Heart left ventricle (tissue), 16 donors: ENCODE measurements around the gene SCFD2. TPM values are rescaled to one million over a fixed set of nuclear protein-coding genes. Genes with fewer than 3 reads are reported as not detected.

Experiments
- ATAC-seq, 4 donors: fragments of 200-7000 bp; cut with Tn5 transposase; one replicate each; pipeline ENCODE4 v1.9.1; 2020 to 2022; ENCODE audit warnings: moderate library complexity in 4 of 4, mild to moderate bottlenecking in 3 of 4, moderate number of reproducible peaks in 1 of 4
- DNase-seq, 5 donors: peaks; one replicate each; pipeline ENCODE4 v3.0.0-alpha.2; 2020
- H3K27ac ChIP-seq, 12 donors: fragments of 200-600 bp; sonication (generic) in 4 of 12; one replicate each; pipeline versions ENCODE4 v1.5.0 to v1.8.0; 2016 to 2022; ENCODE audit warnings: mild to moderate bottlenecking in 2 of 12
- H3K27me3 ChIP-seq, 9 donors: fragments of 200-600 bp; sonication (generic) in 2 of 9; one replicate each; pipeline versions ENCODE4 v1.5.1 to v1.8.0; 2016 to 2022; ENCODE audit warnings: mild to moderate bottlenecking in 3 of 9
- H3K36me3 ChIP-seq, 9 donors: fragments of 200-600 bp; sonication (generic) in 2 of 9; one replicate each; pipeline versions ENCODE4 v1.5.0 to v1.8.0; 2018 to 2022; ENCODE audit warnings: mild to moderate bottlenecking in 2 of 9
- H3K4me1 ChIP-seq, 12 donors: fragments of 200-600 bp; sonication (generic) in 4 of 12; one replicate each; pipeline versions ENCODE4 v1.5.0 to v1.8.0; 2016 to 2022; ENCODE audit warnings: mild to moderate bottlenecking in 3 of 12
- H3K4me3 ChIP-seq, 12 donors: fragments of 200-600 bp; sonication (generic) in 4 of 12; one replicate each; pipeline versions ENCODE4 v1.5.0 to v1.8.0; 2017 to 2022; ENCODE audit warnings: mild to moderate bottlenecking in 9 of 12, moderate library complexity in 4 of 12
- H3K9me3 ChIP-seq, 12 donors: fragments of 200-600 bp; sonication (generic) in 4 of 12; one replicate each; pipeline versions ENCODE4 v1.5.0 to v1.8.0; 2016 to 2022; ENCODE audit warnings: mild to moderate bottlenecking in 1 of 12
- POLR2A ChIP-seq, 2 donors: fragments of 450-650 bp; IDR thresholded peaks; one replicate each; pipeline ENCODE4 v1.6.1; 2017; ENCODE audit warnings: antibody characterized with exemption in 2 of 2, mild to moderate bottlenecking in 2 of 2, moderate library complexity in 2 of 2
- WGBS, 4 donors: extraction: QIAGEN DNeasy Blood & Tissue Kit in 2 of 4; methylation state at CpG; one replicate each; pipeline versions ENCODE4 v1.1.5 to v1.1.7; 2013 to 2018; 5-methylcytosine and 5-hydroxymethylcytosine counted together
- intact Hi-C, 10 donors: fragments of 100-400 bp; cut with DNase I; formaldehyde crosslinking; loops; one replicate each; pipeline versions ENCODE4 v1.11.1 to v1.14.2; 2022
- polyA plus RNA-seq, 2 donors: library from polyadenylated mRNA; stranded (reverse); fragments of 200-250 nt; gene quantifications; one replicate each; pipeline ENCODE4 v1.2.3, GENCODE V29; 2013
- total RNA-seq, 9 donors: library from RNA; depleted of rRNA in 2 of 9; stranded (reverse); fragments of >200 nt in 2 of 9; fragmentation: NEBNext Ultra II Directional in 3 of 9; extraction: Animal tissue kit (Norgen Biotek cat#: 25700) in 3 of 9; gene quantifications; one replicate each; pipeline versions ENCODE4 v1.1.0 to v1.2.4, GENCODE V29; 2016 to 2023
- TF ChIP-seq, protein P1 (sequence below), 12 donors: fragments of 200-600 bp; sonication (generic) in 4 of 12; IDR thresholded peaks; one replicate each; pipeline versions ENCODE4 v1.5.0 to v1.8.0; 2018 to 2022; ENCODE audit warnings: antibody characterized with exemption in 12 of 12, mild to moderate bottlenecking in 5 of 12
- donor health status: ischemic (EF 13 %, LVEDD 7.1; RV severe dilation, severe dysfunction).
- donor health status: healthy with polysubstance abuse.
- donor health status: DM: no; HTN: yes; CAD: no.
- donor health status: DM: no; HTN: no; CAD: no.
- donor health status: ischemic (EF 25% LVEDD 6.9; RV normal size, moderate dysfunction).
- donor health status: ischemic (EF 25% LVEDD 5.7; RV mildly dilated, moderate dysfunction).
- donor health status: healthy.
- donor health status: DM: yes; HTN: yes; CAD: no.
- donor health status: ischemic (EF 35%, LVEDD 5.7; RV mildly dilated, moderate dysfunction).
- donor health status: nonischemic (EF 11% LVEDD 7.7; RV severe dilation, severe dysfunction).
- donor health status: DM: yes; HTN: yes; CAD: no.
- donor health status: PGD.
- donor health status: ischemic (EF 29% LVEDD 5.4; RV normal size, mild dysfunction).
- donor health status: nonischemic (EF 23%, LVEDD 6.1; RV moderate dilation, normal function).

SCFD2 gene
- total and polyA plus RNA-seq, 11 donors = 3.7 to 14.0 (median 9.8) TPM

DNA sequence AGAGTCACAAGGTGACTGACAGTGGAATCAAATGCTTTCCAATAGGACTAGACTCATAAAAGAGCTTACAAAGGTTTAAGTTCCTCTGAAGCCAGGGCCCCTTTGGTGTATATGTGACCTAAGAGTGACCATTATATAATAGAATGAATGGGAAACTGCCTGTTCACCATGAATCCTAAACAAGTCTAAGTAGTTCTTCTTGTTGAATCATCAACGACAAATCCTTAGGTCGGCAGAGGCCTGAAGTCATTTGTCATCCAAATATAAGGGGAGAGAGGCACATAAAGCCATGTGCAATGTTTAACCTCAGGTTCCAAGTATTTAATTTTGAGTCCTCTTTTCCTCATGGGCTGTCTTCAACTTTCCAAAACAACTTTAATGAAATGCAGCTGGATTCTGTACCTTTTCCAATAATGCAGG lies 381.4 kb downstream of the SCFD2 start:
- H3K9me3 ChIP-seq = no peaks in the 10 kb centered on the region
- ATAC-seq (no peak), DNase-seq (no peak)
- H3K4me1 ChIP-seq = peaks cover 0 to 22% (median 11%) of the 10 kb centered on the region in 12 donors
- intact Hi-C loops = loop anchor here (5.0 to 10.0 kb wide), 14 partner anchors 72 to 880 kb away; partner anchors contain the start of gene USP46 (in 1 of the 10)
- no peak for TF ChIP-seq POLR2A (IDR thresholded peaks at IDR 0.05)
- TF ChIP-seq, protein P1, sequence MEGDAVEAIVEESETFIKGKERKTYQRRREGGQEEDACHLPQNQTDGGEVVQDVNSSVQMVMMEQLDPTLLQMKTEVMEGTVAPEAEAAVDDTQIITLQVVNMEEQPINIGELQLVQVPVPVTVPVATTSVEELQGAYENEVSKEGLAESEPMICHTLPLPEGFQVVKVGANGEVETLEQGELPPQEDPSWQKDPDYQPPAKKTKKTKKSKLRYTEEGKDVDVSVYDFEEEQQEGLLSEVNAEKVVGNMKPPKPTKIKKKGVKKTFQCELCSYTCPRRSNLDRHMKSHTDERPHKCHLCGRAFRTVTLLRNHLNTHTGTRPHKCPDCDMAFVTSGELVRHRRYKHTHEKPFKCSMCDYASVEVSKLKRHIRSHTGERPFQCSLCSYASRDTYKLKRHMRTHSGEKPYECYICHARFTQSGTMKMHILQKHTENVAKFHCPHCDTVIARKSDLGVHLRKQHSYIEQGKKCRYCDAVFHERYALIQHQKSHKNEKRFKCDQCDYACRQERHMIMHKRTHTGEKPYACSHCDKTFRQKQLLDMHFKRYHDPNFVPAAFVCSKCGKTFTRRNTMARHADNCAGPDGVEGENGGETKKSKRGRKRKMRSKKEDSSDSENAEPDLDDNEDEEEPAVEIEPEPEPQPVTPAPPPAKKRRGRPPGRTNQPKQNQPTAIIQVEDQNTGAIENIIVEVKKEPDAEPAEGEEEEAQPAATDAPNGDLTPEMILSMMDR (IDR thresholded peaks at IDR 0.05) = no peak
- peak overlapping the region in 4 of 12 donors; percentile 1 to 25 (median 4) for H3K27ac ChIP-seq
- WGBS, 4 donors = 36 to 54% (median 40%) methylated on average over 2 of the region's 2 CpGs
- no peak overlapping the region for H3K4me3 ChIP-seq
- no peaks in the 10 kb centered on the region for H3K36me3 ChIP-seq
- no peaks in the 10 kb centered on the region for H3K27me3 ChIP-seq

DNA sequence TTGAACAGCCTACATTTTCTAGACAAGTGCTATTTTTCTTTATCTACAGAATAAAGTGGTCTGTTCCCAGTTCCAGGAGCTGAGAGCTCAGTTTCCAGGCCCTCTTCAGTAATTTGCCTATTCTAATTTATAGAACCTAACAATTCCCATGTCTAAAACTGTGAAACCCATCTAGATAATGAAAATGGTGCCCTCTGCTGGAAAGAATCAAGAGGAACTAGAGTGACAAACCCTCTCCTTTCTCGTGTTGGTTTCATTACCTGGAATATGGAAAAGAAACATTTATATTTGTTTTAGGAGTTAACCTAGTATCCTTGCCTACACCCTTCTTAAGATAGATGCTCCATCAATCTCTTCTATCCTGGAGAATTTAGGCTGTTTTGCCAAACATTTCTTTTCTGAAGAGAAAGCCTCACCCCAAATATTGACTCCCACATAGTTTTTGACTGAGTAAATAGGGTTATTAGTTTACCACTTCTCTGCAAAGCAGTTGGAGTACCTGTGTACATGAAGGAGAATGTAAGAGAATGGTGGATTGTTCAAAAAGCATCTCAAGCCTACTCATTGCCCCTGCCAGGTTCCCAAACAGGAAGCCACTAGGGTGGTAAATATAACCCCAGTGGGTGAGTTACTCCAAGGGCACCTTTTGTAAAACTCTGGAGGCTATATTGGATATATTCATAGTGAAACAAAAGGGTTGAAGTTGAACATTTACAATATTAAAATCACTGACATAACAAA lies 382.1 kb downstream of the SCFD2 start:
- H3K27me3 ChIP-seq = no peaks in the 10 kb centered on the region
- no peak overlapping the region for H3K4me3 ChIP-seq
- no peak for DNase-seq
- intact Hi-C loops = loop anchor here (2.0 to 10.0 kb wide), 19 partner anchors 71 to 879 kb away; partner anchors contain the start of gene USP46 (in 1 of the 10)
- no peaks in the 10 kb centered on the region for H3K36me3 ChIP-seq
- H3K4me1 ChIP-seq = peaks cover 0 to 22% (median 11%) of the 10 kb centered on the region in 12 donors
- WGBS, 4 donors = 0 to 2% (median 0%) methylated on average over 1 of the region's 1 CpG
- TF ChIP-seq, protein P1 (IDR thresholded peaks at IDR 0.05) = peak; percentile 59 to 86 (median 75)
- no peak for TF ChIP-seq POLR2A (IDR thresholded peaks at IDR 0.05)
- no peaks in the 10 kb centered on the region for H3K9me3 ChIP-seq
- ATAC-seq = peak; percentile 48 to 81 (median 62)
- peak overlapping the region in 4 of 12 donors; percentile 1 to 28 (median 4) for H3K27ac ChIP-seq

DNA sequence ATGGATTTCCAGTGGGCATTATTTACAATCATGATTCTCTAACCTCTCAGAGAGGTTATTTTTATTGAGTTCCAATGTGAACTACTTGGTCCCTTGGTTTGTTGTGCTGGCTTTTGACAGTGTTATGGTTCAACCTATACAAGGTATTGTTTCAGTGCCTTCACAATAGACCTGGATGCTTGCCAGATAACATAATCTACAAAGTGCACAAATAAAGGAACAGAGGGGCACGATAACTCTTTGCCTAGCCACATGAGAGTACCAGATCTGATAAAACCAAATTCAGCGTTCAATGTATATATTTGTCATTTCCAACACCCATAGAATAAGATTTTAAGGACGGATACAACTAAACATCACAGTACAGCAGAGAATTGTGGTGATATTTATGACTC lies 382.9 kb downstream of the SCFD2 start:
- intact Hi-C loops = loop anchor here (1.0 to 10.0 kb wide), 20 partner anchors 71 to 878 kb away; partner anchors contain the start of gene USP46 (in 1 of the 10)
- Histone ChIP-seq H3K4me1 (peaks cover 0 to 22% (median 11%) of the 10 kb centered on the region in 12 donors), H3K4me3 (no peak overlapping the region), H3K9me3 (no peaks in the 10 kb centered on the region), H3K27ac (peak overlapping the region in 1 of 12 donors; percentile 31), H3K36me3 (no peaks in the 10 kb centered on the region), H3K27me3 (no peaks in the 10 kb centered on the region)
- no peak for TF ChIP-seq POLR2A (IDR thresholded peaks at IDR 0.05)
- TF ChIP-seq, protein P1 (IDR thresholded peaks at IDR 0.05) = no peak
- DNase-seq (no peak), ATAC-seq (peak in 1 of 4 donors; percentile 28)
- 46 to 56% (median 49%) methylated on average over 3 of the region's 3 CpGs for WGBS, 4 donors

DNA sequence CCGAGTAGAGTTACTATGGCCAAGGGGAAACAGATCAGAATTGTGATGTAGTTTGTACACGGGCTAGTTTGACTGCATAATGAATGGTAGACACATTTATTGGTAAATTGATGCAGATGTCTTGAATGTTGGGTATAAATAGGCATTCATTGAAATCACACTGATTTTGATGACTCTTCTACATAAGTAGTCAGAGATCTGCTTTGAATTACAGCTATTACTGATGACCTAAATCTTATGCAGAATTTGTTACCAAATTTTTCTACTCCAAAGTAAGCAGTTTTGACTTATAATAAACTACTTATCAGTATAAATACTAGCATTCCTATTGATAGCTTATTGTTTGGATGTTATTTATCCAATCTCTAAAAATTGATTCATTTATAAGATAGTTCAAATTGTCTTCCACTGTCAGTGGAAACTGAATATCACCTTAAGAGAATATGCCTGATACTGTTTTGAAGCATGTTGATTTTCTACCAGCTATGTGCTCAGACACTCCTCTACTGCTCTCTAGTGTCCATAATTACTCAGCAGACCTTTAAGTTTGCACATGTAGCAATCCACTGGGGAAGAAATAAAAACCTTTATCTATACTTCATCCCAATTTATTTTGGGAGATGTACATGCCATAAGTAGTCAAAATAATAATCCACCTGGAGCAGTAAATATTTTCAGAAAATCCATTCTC lies 383.5 kb downstream of the SCFD2 start:
- Histone ChIP-seq H3K4me3 (no peak overlapping the region), H3K4me1 (peaks cover 0 to 24% (median 11%) of the 10 kb centered on the region in 12 donors), H3K27ac (peak overlapping the region in 1 of 12 donors; percentile 31), H3K36me3 (no peaks in the 10 kb centered on the region), H3K9me3 (no peaks in the 10 kb centered on the region), H3K27me3 (no peaks in the 10 kb centered on the region)
- DNase-seq (no peak), ATAC-seq (peak; percentile 76 to 90 (median 82))
- 65 to 68% (median 66%) methylated on average over 2 of the region's 2 CpGs for WGBS, 4 donors
- intact Hi-C loops = loop anchor here (1.0 to 10.0 kb wide), 20 partner anchors 70 to 878 kb away; partner anchors contain the start of gene USP46 (in 1 of the 10)
- TF ChIP-seq POLR2A (IDR thresholded peaks at IDR 0.05) = no peak
- TF ChIP-seq, protein P1 (IDR thresholded peaks at IDR 0.05) = peak; percentile 47 to 84 (median 72)
